ENCODE results near the gene UTS2B.

DNA sequence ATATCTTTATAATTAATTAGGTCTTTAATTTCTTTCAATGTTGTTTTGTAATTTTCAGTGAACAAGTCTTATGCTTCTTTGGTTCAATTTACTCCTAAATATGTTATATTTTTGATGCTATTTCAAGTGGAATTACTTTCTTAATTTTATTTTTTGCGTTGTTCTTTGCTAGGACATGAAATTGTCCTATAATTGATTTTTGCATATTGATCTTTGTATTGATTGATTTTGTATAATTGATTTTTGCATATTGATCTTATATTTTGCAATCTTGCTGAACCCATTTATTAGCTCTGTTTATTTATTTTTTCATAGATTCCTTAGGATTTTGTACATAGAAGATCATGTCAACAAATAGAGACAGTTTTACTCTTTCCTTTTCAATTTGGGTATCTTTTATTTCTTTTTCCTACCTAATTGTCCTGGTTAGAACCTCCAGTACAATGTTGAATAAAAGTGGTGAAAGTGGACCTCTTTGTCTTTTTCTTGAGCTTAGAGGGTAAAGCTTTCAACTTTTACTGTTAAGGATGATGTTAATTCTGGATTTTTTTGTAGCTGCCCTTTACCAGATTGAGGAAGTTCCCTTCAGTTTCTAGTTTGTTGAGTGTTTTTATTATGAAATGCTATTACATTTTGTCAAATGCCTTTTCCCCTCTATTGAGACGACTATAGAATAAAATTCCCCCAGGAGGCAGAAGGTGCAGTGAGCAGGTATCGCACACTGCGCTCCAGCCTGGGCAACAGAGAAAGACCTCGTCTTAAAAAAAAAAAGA is 37.9 kb downstream of the UTS2B start:
- TF ChIP-seq, protein P1, sequence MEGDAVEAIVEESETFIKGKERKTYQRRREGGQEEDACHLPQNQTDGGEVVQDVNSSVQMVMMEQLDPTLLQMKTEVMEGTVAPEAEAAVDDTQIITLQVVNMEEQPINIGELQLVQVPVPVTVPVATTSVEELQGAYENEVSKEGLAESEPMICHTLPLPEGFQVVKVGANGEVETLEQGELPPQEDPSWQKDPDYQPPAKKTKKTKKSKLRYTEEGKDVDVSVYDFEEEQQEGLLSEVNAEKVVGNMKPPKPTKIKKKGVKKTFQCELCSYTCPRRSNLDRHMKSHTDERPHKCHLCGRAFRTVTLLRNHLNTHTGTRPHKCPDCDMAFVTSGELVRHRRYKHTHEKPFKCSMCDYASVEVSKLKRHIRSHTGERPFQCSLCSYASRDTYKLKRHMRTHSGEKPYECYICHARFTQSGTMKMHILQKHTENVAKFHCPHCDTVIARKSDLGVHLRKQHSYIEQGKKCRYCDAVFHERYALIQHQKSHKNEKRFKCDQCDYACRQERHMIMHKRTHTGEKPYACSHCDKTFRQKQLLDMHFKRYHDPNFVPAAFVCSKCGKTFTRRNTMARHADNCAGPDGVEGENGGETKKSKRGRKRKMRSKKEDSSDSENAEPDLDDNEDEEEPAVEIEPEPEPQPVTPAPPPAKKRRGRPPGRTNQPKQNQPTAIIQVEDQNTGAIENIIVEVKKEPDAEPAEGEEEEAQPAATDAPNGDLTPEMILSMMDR (IDR thresholded peaks at IDR 0.05) = no peak
- TF ChIP-seq POLR2A (IDR thresholded peaks at IDR 0.05) = no peak
